HepG2 (cell line): Measurements from ENCODE around the gene PLEKHG5. TPM values are rescaled to one million over a fixed set of nuclear protein-coding genes. Genes with fewer than 3 reads are reported as not detected.

ENCODE experiments used
- ATF3 ChIP-seq: sonication (generic); formaldehyde crosslinking; IDR thresholded peaks from 2 replicates; pipeline ENCODE4 v1.4.0; 2020; ENCODE audit warnings: missing genetic modification reagents
- CBFB ChIP-seq: sonication (generic); formaldehyde crosslinking; IDR thresholded peaks from 2 replicates; pipeline ENCODE4 v1.4.0; 2020; ENCODE audit warnings: missing genetic modification reagents
- FOSL2 ChIP-seq: sonication (generic); formaldehyde crosslinking; IDR thresholded peaks from 2 replicates; pipeline ENCODE4 v1.4.0; 2020; ENCODE audit warnings: missing genetic modification reagents
- GPBP1L1 ChIP-seq: sonication (generic); formaldehyde crosslinking; IDR thresholded peaks from 2 replicates; pipeline ENCODE4 v1.5.0; 2020; ENCODE audit warnings: mild to moderate bottlenecking, missing genetic modification reagents
- GTF3A ChIP-seq: sonication (generic); formaldehyde crosslinking; conservative IDR thresholded peaks from 2 replicates; pipeline ENCODE4 v1.4.0; 2020; ENCODE audit warnings: mild to moderate bottlenecking, missing genetic modification reagents
- KDM1A ChIP-seq: IDR thresholded peaks from 2 replicates; pipeline ENCODE4 v1.6.1; 2016; ENCODE audit warnings: missing compliant biosample characterization
- NFE2L2 ChIP-seq: fragments of 150-350 bp; IDR thresholded peaks from 2 replicates; pipeline ENCODE4 v1.6.1; 2014; ENCODE audit warnings: low read length
- PATZ1 ChIP-seq: sonication (generic); formaldehyde crosslinking; IDR thresholded peaks from 2 replicates; pipeline ENCODE4 v1.4.0; 2020; ENCODE audit warnings: missing genetic modification reagents
- PRDM10 ChIP-seq: sonication (generic); formaldehyde crosslinking; IDR thresholded peaks from 2 replicates; pipeline ENCODE4 v1.4.0; 2020; ENCODE audit warnings: low read depth, missing genetic modification reagents
- RERE ChIP-seq: IDR thresholded peaks from 2 replicates; pipeline ENCODE4 v1.6.1; 2016; ENCODE audit warnings: low read depth, missing genetic modification reagents, missing compliant biosample characterization
- XRCC5 ChIP-seq: fragments of 200-400 bp; formaldehyde crosslinking; optimal IDR thresholded peaks from 2 replicates; pipeline ENCODE3; 2017; ENCODE audit warnings: mild to moderate bottlenecking, low read length
- ZC3H4 ChIP-seq: sonication (generic); formaldehyde crosslinking; IDR thresholded peaks from 2 replicates; pipeline ENCODE4 v1.4.0; 2020; ENCODE audit warnings: missing genetic modification reagents, borderline replicate concordance
- ZFP36 ChIP-seq: fragments of 150-350 bp; IDR thresholded peaks from 2 replicates; pipeline ENCODE4 v1.6.1; 2018; ENCODE audit warnings: borderline replicate concordance, low read length, low read depth; ENCODE audit not compliant: partially characterized antibody
- ZKSCAN8 ChIP-seq: IDR thresholded peaks from 2 replicates; pipeline ENCODE4 v1.6.1; 2016; ENCODE audit warnings: borderline replicate concordance, missing genetic modification reagents, missing compliant biosample characterization
- ZMYM3 ChIP-seq: sonication (generic); formaldehyde crosslinking; IDR thresholded peaks from 2 replicates; pipeline ENCODE4 v1.5.1; 2020; ENCODE audit warnings: mild to moderate bottlenecking, missing genetic modification reagents
- ZNF230 ChIP-seq: sonication (generic); formaldehyde crosslinking; IDR thresholded peaks from 2 replicates; pipeline ENCODE4 v1.4.0; 2020; ENCODE audit warnings: mild to moderate bottlenecking, missing genetic modification reagents
- ZNF792 ChIP-seq: IDR thresholded peaks from 2 replicates; pipeline ENCODE4 v1.6.1; 2016
- polyA plus RNA-seq, 8 experiments: library from polyadenylated mRNA; depleted of rRNA in 3 of 8; stranded (reverse) in 7 of 8; unstranded in 1 of 8; fragments of >200 nt; fragmentation: Illumina TruSeq in 4 of 8; extraction: Trizol in 4 of 8; gene quantifications; 2 replicates each; pipeline versions ENCODE4 v1.2.1 to v1.2.3, GENCODE V29; 2011 to 2016; ENCODE audit warnings: low read depth in 4 of 8, missing spikeins in 1 of 8, mixed read lengths in 1 of 8; ENCODE audit not compliant: insufficient read depth in 1 of 8
- total RNA-seq, 5 experiments: library from RNA; depleted of rRNA; stranded (reverse); fragments of >200 nt; fragmentation: Illumina TruSeq; extraction: Trizol; gene quantifications; 2 replicates each; pipeline ENCODE4 v1.2.3, GENCODE V29; 2016; ENCODE audit warnings: low read depth in 1 of 5

Gene PLEKHG5
- total and polyA plus RNA-seq, 2 of the 13 experiments (the other 11 are each of a cell fraction or from before 2014, with no cell fraction given) = 1.9 to 3.5 TPM

GRCh38 chr1:6491480-6491962 is at the start of gene PLEKHG5 (continued):
- no peak for TF ChIP-seq GPBP1L1
- TF ChIP-seq ZKSCAN8 (CRISPR knock-in tag) = no peak
- TF ChIP-seq ZNF792 (CRISPR knock-in tag) = 0 out of 2 replicates have a peak, but pooled peaks have one; percentile 10
- TF ChIP-seq ZMYM3 = 0 out of 2 replicates have a peak, but pooled peaks have one; percentile 35
- TF ChIP-seq ZNF230 (CRISPR knock-in tag) = 0 out of 2 replicates have a peak, but pooled peaks have one; percentile 46
- no peak for TF ChIP-seq GTF3A (CRISPR knock-in tag)
- no peak for TF ChIP-seq NFE2L2
- TF ChIP-seq KDM1A (CRISPR knock-in tag) = 0 out of 2 replicates have a peak, but pooled peaks have one; percentile 21
- no peak for TF ChIP-seq ZFP36
- TF ChIP-seq CBFB (CRISPR knock-in tag) = no peak
- TF ChIP-seq PRDM10 (CRISPR knock-in tag) = peak; percentile 23; the same call in 1 of the 2 replicates
- TF ChIP-seq RERE (CRISPR knock-in tag) = no peak
- 0 out of 2 replicates have a peak, but pooled peaks have one; percentile 32 for TF ChIP-seq PATZ1 (CRISPR knock-in tag)
- 0 out of 2 replicates have a peak, but pooled peaks have one; percentile 15 for TF ChIP-seq ATF3 (CRISPR knock-in tag)
- peak; percentile 76 for TF ChIP-seq FOSL2 (CRISPR knock-in tag)
- TF ChIP-seq ZC3H4 (CRISPR knock-in tag) = 0 out of 2 replicates have a peak, but pooled peaks have one; percentile 32
- peak; percentile 32 for TF ChIP-seq XRCC5
- TF ChIP-seq, all 625 proteins: peak for 14
